HEK293 (cell line): ENCODE measurements around the gene HHIPL1.

Experiments
- ZFP3 ChIP-seq: fragments of 450-650 bp; formaldehyde crosslinking; IDR thresholded peaks from 2 replicates; pipeline ENCODE4 v1.5.1; 2016; ENCODE audit warnings: low read depth, missing biosample characterization, missing genetic modification characterization
- ZNF324 ChIP-seq: fragments of 450-650 bp; formaldehyde crosslinking; IDR thresholded peaks from 2 replicates; pipeline ENCODE4 v1.5.1; 2016; ENCODE audit warnings: missing biosample characterization, missing genetic modification characterization
- ZNF530 ChIP-seq: fragments of 450-650 bp; formaldehyde crosslinking; IDR thresholded peaks from 2 replicates; pipeline ENCODE4 v1.5.1; 2016; ENCODE audit warnings: low read depth, missing biosample characterization, missing genetic modification characterization
- ZNF555 ChIP-seq: fragments of 450-650 bp; formaldehyde crosslinking; conservative IDR thresholded peaks from 2 replicates; pipeline ENCODE4 v1.5.1; 2017; ENCODE audit warnings: missing biosample characterization, mild to moderate bottlenecking, missing genetic modification characterization, inconsistent platforms
- ZNF561 ChIP-seq: fragments of 450-650 bp; IDR thresholded peaks from 2 replicates; pipeline ENCODE4 v1.5.1; 2018; ENCODE audit warnings: missing biosample characterization, missing genetic modification characterization, borderline replicate concordance
- ZNF600 ChIP-seq: fragments of 450-650 bp; formaldehyde crosslinking; IDR thresholded peaks from 2 replicates; pipeline ENCODE4 v1.5.1; 2016; ENCODE audit warnings: missing biosample characterization, missing genetic modification characterization
- TF ChIP-seq, protein P1 (sequence below): fragments of 450-650 bp; formaldehyde crosslinking; IDR thresholded peaks from 2 replicates; pipeline ENCODE4 v1.5.1; 2016; ENCODE audit warnings: missing biosample characterization, missing genetic modification characterization

GRCh38 chr14:99707420-99707819, 62.5 kb downstream of the HHIPL1 start:
- TF ChIP-seq ZNF530 (tag by site-specific recombination) (no peak), ZNF561 (tag by site-specific recombination) (no peak), ZFP3 (no peak), ZNF555 (tag by site-specific recombination) (no peak), ZNF324 (tag by site-specific recombination) (no peak), ZNF600 (tag by site-specific recombination) (no peak)
- TF ChIP-seq, protein P1, sequence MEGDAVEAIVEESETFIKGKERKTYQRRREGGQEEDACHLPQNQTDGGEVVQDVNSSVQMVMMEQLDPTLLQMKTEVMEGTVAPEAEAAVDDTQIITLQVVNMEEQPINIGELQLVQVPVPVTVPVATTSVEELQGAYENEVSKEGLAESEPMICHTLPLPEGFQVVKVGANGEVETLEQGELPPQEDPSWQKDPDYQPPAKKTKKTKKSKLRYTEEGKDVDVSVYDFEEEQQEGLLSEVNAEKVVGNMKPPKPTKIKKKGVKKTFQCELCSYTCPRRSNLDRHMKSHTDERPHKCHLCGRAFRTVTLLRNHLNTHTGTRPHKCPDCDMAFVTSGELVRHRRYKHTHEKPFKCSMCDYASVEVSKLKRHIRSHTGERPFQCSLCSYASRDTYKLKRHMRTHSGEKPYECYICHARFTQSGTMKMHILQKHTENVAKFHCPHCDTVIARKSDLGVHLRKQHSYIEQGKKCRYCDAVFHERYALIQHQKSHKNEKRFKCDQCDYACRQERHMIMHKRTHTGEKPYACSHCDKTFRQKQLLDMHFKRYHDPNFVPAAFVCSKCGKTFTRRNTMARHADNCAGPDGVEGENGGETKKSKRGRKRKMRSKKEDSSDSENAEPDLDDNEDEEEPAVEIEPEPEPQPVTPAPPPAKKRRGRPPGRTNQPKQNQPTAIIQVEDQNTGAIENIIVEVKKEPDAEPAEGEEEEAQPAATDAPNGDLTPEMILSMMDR (tag by site-specific recombination) = no peak
